Ishikawa (cell line): ENCODE results near the gene PPP2R5E.
A peak's percentile ranks its signal among the peaks of the same experiment; 100 is the strongest.

Experiments
- CEBPB ChIP-seq: IDR thresholded peaks from 2 replicates; pipeline ENCODE4 v1.6.1; 2012
- CREB1 ChIP-seq: IDR thresholded peaks from 2 replicates; pipeline ENCODE4 v1.6.1; 2012; ENCODE audit warnings: low read depth
- EGR1 ChIP-seq: IDR thresholded peaks from 2 replicates; pipeline ENCODE4 v1.6.1; 2012
- EP300 ChIP-seq: IDR thresholded peaks from 2 replicates; pipeline ENCODE4 v1.6.1; 2012; ENCODE audit warnings: borderline replicate concordance
- FOXM1 ChIP-seq: IDR thresholded peaks from 2 replicates; pipeline ENCODE4 v1.6.1; 2012; ENCODE audit warnings: low read depth, borderline replicate concordance
- NFIC ChIP-seq: IDR thresholded peaks from 2 replicates; pipeline ENCODE4 v1.6.1; 2012
- RAD21 ChIP-seq: IDR thresholded peaks from 2 replicates; pipeline ENCODE4 v1.6.1; 2012; ENCODE audit warnings: low read depth
- TAF1 ChIP-seq: IDR thresholded peaks from 2 replicates; pipeline ENCODE4 v1.6.1; 2012; ENCODE audit warnings: low read depth, mild to moderate bottlenecking
- TCF12 ChIP-seq: IDR thresholded peaks from 2 replicates; pipeline ENCODE4 v1.6.1; 2012; ENCODE audit warnings: low read depth
- TEAD4 ChIP-seq: IDR thresholded peaks from 2 replicates; pipeline ENCODE4 v1.6.1; 2012
- YY1 ChIP-seq: IDR thresholded peaks from 2 replicates; pipeline ENCODE4 v1.6.1; 2012; ENCODE audit warnings: low read depth
- ZBTB7A ChIP-seq: IDR thresholded peaks from 2 replicates; pipeline ENCODE4 v1.6.1; 2012; ENCODE audit warnings: low read depth
- TF ChIP-seq, protein P1 (sequence below): IDR thresholded peaks from 2 replicates; pipeline ENCODE4 v1.6.1; 2012
- TF ChIP-seq, protein P2 (sequence below): IDR thresholded peaks from 2 replicates; pipeline ENCODE4 v1.6.1; 2012; ENCODE audit warnings: low read depth, mild to moderate bottlenecking
- TF ChIP-seq, protein P3 (sequence below): IDR thresholded peaks from 2 replicates; pipeline ENCODE4 v1.6.1; 2012

PPP2R5E gene

DNA sequence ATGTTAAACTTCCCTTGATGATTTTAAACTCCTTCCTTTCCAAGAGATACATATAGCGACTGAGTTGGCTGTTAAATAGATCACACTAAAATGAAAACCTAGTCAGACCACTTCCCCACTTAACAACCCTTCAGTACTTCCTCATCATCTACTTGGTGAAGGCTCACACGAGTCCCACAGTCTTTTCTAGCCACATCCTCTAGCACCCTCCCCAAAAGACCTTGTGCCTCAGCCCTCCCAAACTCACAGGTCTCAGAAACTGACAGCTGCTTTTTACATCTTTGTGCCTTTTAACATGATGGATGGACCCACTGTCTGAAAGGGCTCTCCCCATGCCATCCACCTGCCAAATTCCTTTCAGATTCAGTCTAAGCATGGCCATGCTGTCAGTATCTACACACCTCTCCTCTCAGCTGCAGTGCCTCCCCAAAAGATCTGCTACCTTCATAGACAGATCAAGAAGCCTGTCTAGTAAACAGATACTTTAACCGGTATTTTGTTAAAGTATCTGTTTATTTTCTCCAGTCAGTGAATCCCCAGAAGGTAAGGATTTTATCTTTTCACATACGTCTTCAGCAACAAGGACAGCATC is 159.3 kb downstream of the PPP2R5E start:
- no peak for TF ChIP-seq TCF12

DNA sequence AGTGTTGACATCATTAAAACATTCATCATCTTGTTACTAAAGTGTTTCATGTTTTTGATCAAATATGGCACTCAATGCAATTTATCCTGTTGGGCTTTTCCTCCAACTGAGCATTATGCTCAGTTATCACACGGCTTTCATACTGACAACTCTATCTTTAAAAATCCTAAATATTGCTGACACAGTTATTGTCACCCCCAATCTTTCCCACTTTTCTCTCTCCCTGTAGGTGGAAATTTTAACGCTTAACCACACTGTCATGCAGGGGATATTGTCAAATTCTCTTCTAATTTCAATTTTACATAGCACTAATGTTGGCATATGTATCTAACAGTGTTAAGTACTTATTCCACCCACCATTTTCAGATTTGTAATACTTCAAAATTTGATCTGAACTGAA is 164.7 kb downstream of the PPP2R5E start:
- TF ChIP-seq TCF12 (no peak), EP300 (no peak), CEBPB (no peak), TEAD4 (no peak), RAD21 (no peak), FOXM1 (no peak), TAF1 (no peak), CREB1 (no peak), YY1 (no peak), EGR1 (no peak), ZBTB7A (no peak)
- TF ChIP-seq, protein P1, sequence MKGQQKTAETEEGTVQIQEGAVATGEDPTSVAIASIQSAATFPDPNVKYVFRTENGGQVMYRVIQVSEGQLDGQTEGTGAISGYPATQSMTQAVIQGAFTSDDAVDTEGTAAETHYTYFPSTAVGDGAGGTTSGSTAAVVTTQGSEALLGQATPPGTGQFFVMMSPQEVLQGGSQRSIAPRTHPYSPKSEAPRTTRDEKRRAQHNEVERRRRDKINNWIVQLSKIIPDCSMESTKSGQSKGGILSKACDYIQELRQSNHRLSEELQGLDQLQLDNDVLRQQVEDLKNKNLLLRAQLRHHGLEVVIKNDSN, result no peak
- TF ChIP-seq, protein P2, sequence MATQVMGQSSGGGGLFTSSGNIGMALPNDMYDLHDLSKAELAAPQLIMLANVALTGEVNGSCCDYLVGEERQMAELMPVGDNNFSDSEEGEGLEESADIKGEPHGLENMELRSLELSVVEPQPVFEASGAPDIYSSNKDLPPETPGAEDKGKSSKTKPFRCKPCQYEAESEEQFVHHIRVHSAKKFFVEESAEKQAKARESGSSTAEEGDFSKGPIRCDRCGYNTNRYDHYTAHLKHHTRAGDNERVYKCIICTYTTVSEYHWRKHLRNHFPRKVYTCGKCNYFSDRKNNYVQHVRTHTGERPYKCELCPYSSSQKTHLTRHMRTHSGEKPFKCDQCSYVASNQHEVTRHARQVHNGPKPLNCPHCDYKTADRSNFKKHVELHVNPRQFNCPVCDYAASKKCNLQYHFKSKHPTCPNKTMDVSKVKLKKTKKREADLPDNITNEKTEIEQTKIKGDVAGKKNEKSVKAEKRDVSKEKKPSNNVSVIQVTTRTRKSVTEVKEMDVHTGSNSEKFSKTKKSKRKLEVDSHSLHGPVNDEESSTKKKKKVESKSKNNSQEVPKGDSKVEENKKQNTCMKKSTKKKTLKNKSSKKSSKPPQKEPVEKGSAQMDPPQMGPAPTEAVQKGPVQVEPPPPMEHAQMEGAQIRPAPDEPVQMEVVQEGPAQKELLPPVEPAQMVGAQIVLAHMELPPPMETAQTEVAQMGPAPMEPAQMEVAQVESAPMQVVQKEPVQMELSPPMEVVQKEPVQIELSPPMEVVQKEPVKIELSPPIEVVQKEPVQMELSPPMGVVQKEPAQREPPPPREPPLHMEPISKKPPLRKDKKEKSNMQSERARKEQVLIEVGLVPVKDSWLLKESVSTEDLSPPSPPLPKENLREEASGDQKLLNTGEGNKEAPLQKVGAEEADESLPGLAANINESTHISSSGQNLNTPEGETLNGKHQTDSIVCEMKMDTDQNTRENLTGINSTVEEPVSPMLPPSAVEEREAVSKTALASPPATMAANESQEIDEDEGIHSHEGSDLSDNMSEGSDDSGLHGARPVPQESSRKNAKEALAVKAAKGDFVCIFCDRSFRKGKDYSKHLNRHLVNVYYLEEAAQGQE, result no peak
- TF ChIP-seq, protein P3, sequence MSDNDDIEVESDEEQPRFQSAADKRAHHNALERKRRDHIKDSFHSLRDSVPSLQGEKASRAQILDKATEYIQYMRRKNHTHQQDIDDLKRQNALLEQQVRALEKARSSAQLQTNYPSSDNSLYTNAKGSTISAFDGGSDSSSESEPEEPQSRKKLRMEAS, result no peak

DNA sequence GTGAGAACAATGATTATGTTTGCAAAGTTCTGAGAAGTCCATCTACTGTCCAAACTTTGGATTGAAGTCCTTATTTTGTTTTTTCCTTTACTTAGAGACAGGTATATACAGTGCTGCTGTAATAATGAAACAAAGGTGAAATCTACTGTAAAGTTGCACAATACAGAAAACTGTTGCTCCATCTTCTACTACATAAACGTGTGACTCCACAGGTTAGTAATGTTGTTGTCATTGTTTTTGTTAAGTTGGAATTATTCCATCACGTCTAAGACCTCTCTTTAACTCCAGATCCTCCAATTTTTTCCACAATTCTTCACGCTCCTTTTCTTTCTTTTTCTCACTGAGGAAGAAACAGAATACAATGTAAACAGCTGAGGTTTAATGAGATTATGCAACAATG is 167.4 kb downstream of the PPP2R5E start:
- TF ChIP-seq NFIC, result no peak
- no peak for TF ChIP-seq FOXM1
- TF ChIP-seq CEBPB, result peak; percentile 47; the same call in 1 of the 2 replicates
- TF ChIP-seq TEAD4, result no peak
- TF ChIP-seq EP300, result no peak

DNA sequence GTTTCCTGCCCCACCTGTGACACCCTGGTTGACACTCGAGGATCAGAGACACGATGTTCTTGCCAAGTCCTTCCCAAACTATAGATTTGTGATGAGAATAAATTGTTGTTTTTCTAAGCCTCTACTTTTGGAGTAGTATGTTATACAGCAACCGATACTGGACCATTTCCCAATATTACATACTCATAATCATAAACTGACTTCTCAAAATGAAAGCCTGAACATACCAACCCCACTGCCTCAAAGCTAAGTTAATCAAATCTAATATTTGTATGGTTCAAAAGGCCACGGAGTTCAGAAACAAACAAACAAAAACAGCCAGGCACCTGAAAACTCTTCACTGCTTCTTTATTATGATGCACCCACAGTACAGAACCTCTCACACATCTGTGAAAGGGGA is 172.1 kb downstream of the PPP2R5E start:
- TF ChIP-seq, protein P1, result no peak
- no peak for TF ChIP-seq RAD21
- TF ChIP-seq EGR1, result no peak
- no peak for TF ChIP-seq TCF12
- no peak for TF ChIP-seq YY1
- TF ChIP-seq, protein P2, result no peak
- TF ChIP-seq NFIC, result no peak
- TF ChIP-seq, protein P3, result no peak
- TF ChIP-seq ZBTB7A, result no peak
- TF ChIP-seq TAF1, result no peak
- no peak for TF ChIP-seq EP300
- TF ChIP-seq CREB1, result no peak
- TF ChIP-seq TEAD4, result no peak
- no peak for TF ChIP-seq CEBPB
- TF ChIP-seq FOXM1, result no peak

DNA sequence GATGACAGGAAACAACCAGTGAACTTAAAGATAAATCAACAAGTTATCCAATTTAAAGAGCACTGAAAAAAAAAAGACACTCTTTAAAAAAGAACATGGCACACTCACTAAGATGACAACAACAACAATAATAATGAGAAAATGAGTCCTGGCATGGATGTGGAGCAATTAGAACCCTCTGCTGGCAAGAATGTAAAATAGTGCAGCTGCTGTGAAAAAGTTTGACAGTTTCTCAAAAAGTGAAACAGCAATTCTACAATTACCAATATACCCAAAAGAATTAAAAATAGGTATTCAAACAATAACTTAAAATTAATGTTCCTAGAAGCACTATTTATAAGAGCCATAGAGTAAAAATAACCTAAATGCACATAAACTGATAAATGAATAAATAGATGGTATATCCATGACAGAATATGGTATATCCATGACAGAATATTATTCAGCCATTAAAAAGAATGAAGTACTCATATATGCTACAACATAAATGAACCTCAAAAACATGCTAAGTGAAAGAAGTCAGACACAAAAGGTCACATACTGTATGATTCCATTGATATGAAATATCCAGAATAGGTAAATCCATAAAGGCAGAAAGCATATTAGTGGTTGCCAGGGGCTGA is 175.3 kb downstream of the PPP2R5E start:
- no peak for TF ChIP-seq FOXM1
- TF ChIP-seq CREB1, result no peak

DNA sequence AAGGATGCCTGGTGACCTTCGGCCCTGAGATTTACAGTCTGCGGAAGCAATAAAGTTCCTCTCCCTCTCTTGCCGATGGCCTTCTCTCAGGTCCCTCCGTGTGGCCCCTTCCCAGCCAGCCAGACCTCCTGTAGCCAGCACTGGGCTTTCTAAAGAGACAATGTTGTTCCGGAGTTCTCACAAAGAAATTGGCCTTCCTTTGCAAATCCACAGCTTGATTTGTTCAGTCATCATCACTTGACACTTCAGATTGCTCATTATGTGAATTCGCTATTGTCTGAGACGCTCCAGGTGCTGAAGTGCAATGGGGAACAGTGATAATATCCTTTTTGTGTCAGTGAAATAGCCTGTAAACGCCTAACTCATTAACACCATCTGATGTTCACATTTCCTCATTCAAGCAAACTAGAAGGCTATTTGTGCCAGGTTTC is 180.8 kb downstream of the PPP2R5E start:
- TF ChIP-seq RAD21, result no peak
- TF ChIP-seq, protein P1, result no peak
- TF ChIP-seq EGR1, result no peak
- TF ChIP-seq, protein P3, result no peak
- TF ChIP-seq CREB1, result no peak
- TF ChIP-seq EP300, result no peak
- no peak for TF ChIP-seq CEBPB
- no peak for TF ChIP-seq FOXM1
- no peak for TF ChIP-seq TEAD4
- no peak for TF ChIP-seq ZBTB7A
- no peak for TF ChIP-seq NFIC
- TF ChIP-seq YY1, result no peak
- no peak for TF ChIP-seq TCF12
- TF ChIP-seq, protein P2, result no peak
- TF ChIP-seq TAF1, result no peak
